Body of pancreas (tissue), 4 donors: ENCODE measurements around the gene ARL6IP6. TPM values are rescaled to one million over a fixed set of nuclear protein-coding genes. Genes with fewer than 3 reads are reported as not detected.
"Not testable (repeated sequence)": the region's sequence is repeated elsewhere in the genome, so short reads cannot be mapped to it uniquely, and the experiment has no call there.

ENCODE experiments used
- ATAC-seq: fragments of 150-250 bp; one replicate; pipeline ENCODE4 v1.9.1; 2016
- DNase-seq, 4 donors: peaks; one replicate each; pipeline ENCODE4 v3.0.0-alpha.2; 2019
- H3K27ac ChIP-seq, 4 donors: fragments of 200-600 bp; sonication (generic); 1 replicate in 3 of 4; 2 replicates in 1 of 4; pipeline versions ENCODE4 v1.5.1 to v1.6.1; 2016 to 2019; ENCODE audit warnings: mild to moderate bottlenecking in 1 of 4, mixed read lengths in 1 of 4, moderate library complexity in 1 of 4
- H3K27me3 ChIP-seq, 2 donors: fragments of 200-600 bp; sonication (generic); one replicate each; pipeline ENCODE4 v1.6.0; 2016; ENCODE audit warnings: mild to moderate bottlenecking in 1 of 2
- H3K36me3 ChIP-seq, 2 donors: fragments of 200-600 bp; sonication (generic); replicated peaks in 1 of 2; 2 replicates each; pipeline ENCODE4 v1.5.1; 2016; ENCODE audit warnings: low read depth in 2 of 2; ENCODE audit not compliant: insufficient read depth in 1 of 2
- H3K4me1 ChIP-seq: fragments of 200-600 bp; sonication (generic); one replicate; pipeline ENCODE4 v1.6.0; 2016
- H3K4me3 ChIP-seq, 2 donors: fragments of 200-600 bp; sonication (generic); 1 replicate in 1 of 2; 2 replicates in 1 of 2; pipeline ENCODE4 v1.5.1; 2016 to 2019
- H3K9me3 ChIP-seq, 3 donors: fragments of 200-600 bp; sonication (generic); 1 replicate in 2 of 3; 2 replicates in 1 of 3; pipeline ENCODE4 v1.5.1; 2016
- CTCF ChIP-seq, 7 experiments: fragments of 450-650 bp in 4 of 7; fragments of 200-600 bp in 3 of 7; sonication (generic) in 3 of 7; IDR thresholded peaks; one replicate each; pipeline ENCODE4 v1.5.1; 2016 to 2019; ENCODE audit warnings: antibody characterized with exemption in 7 of 7
- POLR2A ChIP-seq, 3 donors: fragments of 450-650 bp; IDR thresholded peaks; one replicate each; pipeline ENCODE4 v1.6.1; 2016; ENCODE audit warnings: antibody characterized with exemption in 3 of 3, mild to moderate bottlenecking in 2 of 3
- WGBS, 2 donors: methylation state at CpG; one replicate each; pipeline ENCODE4 v1.1.5; 2017; 5-methylcytosine and 5-hydroxymethylcytosine counted together
- intact Hi-C: fragments of 100-400 bp; cut with DNase I; formaldehyde crosslinking; loops from one replicate; pipeline ENCODE4 v1.15.1; 2023
- total RNA-seq, 2 donors: library from RNA; depleted of rRNA; stranded (reverse); fragments of >200 nt; gene quantifications; one replicate each; pipeline ENCODE4 v1.1.0, GENCODE V29; 2016

The ARL6IP6 gene
- total RNA-seq, 2 donors from 2014 or later = 8.3 to 12.2 TPM

GRCh38 chr2:152761214-152761613 is 42.8 kb downstream of the ARL6IP6 start:
- 88% methylated on average over 4 of the region's 4 CpGs for WGBS, 2 donors
- H3K27me3 ChIP-seq = no peaks in the 10 kb centered on the region
- intact Hi-C loops = no loop called here
- H3K4me3 ChIP-seq = no peak overlapping the region
- H3K9me3 ChIP-seq = no peaks in the 10 kb centered on the region
- H3K36me3 ChIP-seq = peaks cover 0 to 3% of the 10 kb centered on the region in 2 donors
- no peak for ATAC-seq
- TF ChIP-seq CTCF (IDR thresholded peaks at IDR 0.05) = no peak
- TF ChIP-seq POLR2A (IDR thresholded peaks at IDR 0.05) = no peak
- no peaks in the 10 kb centered on the region for H3K4me1 ChIP-seq
- no peak for DNase-seq
- H3K27ac ChIP-seq = no peak overlapping the region

GRCh38 chr2:152762202-152762601 is 43.8 kb downstream of the ARL6IP6 start:
- Histone ChIP-seq H3K27me3 (no peaks in the 10 kb centered on the region), H3K4me1 (no peaks in the 10 kb centered on the region), H3K9me3 (no peaks in the 10 kb centered on the region), H3K27ac (no peak overlapping the region), H3K36me3 (peaks cover 0 to 3% of the 10 kb centered on the region in 2 donors), H3K4me3 (no peak overlapping the region)
- intact Hi-C loops = no loop called here
- no peak for DNase-seq
- TF ChIP-seq CTCF (IDR thresholded peaks at IDR 0.05) (no peak), POLR2A (IDR thresholded peaks at IDR 0.05) (no peak)
- WGBS, 2 donors = 75 to 79% methylated on average over 5 of the region's 5 CpGs
- no peak for ATAC-seq

GRCh38 chr2:152763208-152763607 is 44.8 kb downstream of the ARL6IP6 start:
- H3K27me3 ChIP-seq, H3K9me3 ChIP-seq, ATAC-seq, H3K36me3 ChIP-seq, H3K27ac ChIP-seq, H3K4me3 ChIP-seq, intact Hi-C loops, H3K4me1 ChIP-seq, DNase-seq: not testable (repeated sequence)
- 85 to 92% methylated on average over 4 of the region's 4 CpGs for WGBS, 2 donors

- no peak for TF ChIP-seq CTCF (IDR thresholded peaks at IDR 0.05)
- no peak for TF ChIP-seq POLR2A (IDR thresholded peaks at IDR 0.05)
- H3K36me3 ChIP-seq = peaks cover 0 to 3% of the 10 kb centered on the region in 2 donors
- H3K27me3 ChIP-seq = no peaks in the 10 kb centered on the region
- H3K27ac ChIP-seq = no peak overlapping the region
- no peak overlapping the region for H3K4me3 ChIP-seq
- intact Hi-C loops = no loop called here
- 88 to 90% methylated on average over 1 of the region's 1 CpG for whole genome bisulfite sequencing, 2 donors
- DNase-seq = no peak
- H3K9me3 ChIP-seq = no peaks in the 10 kb centered on the region
- no peaks in the 10 kb centered on the region for H3K4me1 ChIP-seq
- ATAC-seq = no peak
Measured at GRCh38 chr2:152763651-152764050, 45.2 kb downstream of the ARL6IP6 start.

- DNase-seq = no peak
- Histone ChIP-seq H3K4me1 (no peaks in the 10 kb centered on the region), H3K9me3 (no peaks in the 10 kb centered on the region), H3K36me3 (no peaks in the 10 kb centered on the region), H3K4me3 (no peak overlapping the region), H3K27me3 (no peaks in the 10 kb centered on the region), H3K27ac (no peak overlapping the region)
- 57 to 62% methylated on average over 1 of the region's 1 CpG for WGBS, 2 donors
- no peak for ATAC-seq
- TF ChIP-seq POLR2A (IDR thresholded peaks at IDR 0.05) (no peak), CTCF (IDR thresholded peaks at IDR 0.05) (no peak)
- intact Hi-C loops = no loop called here
Measured at GRCh38 chr2:152766928-152767327, 48.5 kb downstream of the ARL6IP6 start.
